Endothelial cell (in vitro differentiated cells): ENCODE data around the gene ZBP1. TPM values are rescaled to one million over a fixed set of nuclear protein-coding genes. Genes with fewer than 3 reads are reported as not detected.

Experiments
- DNase-seq: peaks from one replicate; pipeline ENCODE4 v3.0.0; 2021; ENCODE audit warnings: low spot score
- H3K27ac Mint-ChIP-seq: one replicate; pipeline ENCODE4 v1.8.0; 2021; ENCODE audit warnings: mixed read lengths, inconsistent platforms; ENCODE audit not compliant: unreplicated experiment
- H3K27me3 Mint-ChIP-seq: one replicate; pipeline ENCODE4 v1.8.0; 2021; ENCODE audit warnings: mild to moderate bottlenecking, moderate library complexity, mixed read lengths, inconsistent platforms; ENCODE audit not compliant: unreplicated experiment
- H3K36me3 Mint-ChIP-seq: one replicate; pipeline ENCODE4 v1.8.0; 2021; ENCODE audit warnings: mild to moderate bottlenecking, low read depth, mixed read lengths, inconsistent platforms; ENCODE audit not compliant: unreplicated experiment
- H3K4me1 Mint-ChIP-seq: one replicate; pipeline ENCODE4 v1.8.0; 2021; ENCODE audit warnings: mild to moderate bottlenecking, mixed read lengths, inconsistent platforms; ENCODE audit not compliant: unreplicated experiment
- H3K4me3 Mint-ChIP-seq: one replicate; pipeline ENCODE4 v1.8.0; 2021; ENCODE audit warnings: mild to moderate bottlenecking, mixed read lengths, inconsistent platforms; ENCODE audit not compliant: unreplicated experiment
- H3K9me3 Mint-ChIP-seq: one replicate; pipeline ENCODE4 v1.8.0; 2021; ENCODE audit warnings: mixed read lengths, inconsistent platforms; ENCODE audit not compliant: unreplicated experiment
- total RNA-seq: library from RNA; stranded (reverse); fragmentation: NEBNext Ultra II Directional; extraction: Animal tissue kit (Norgen Biotek cat#: 25700); gene quantifications from one replicate; pipeline ENCODE4 v1.2.1, GENCODE V29; 2021; ENCODE audit not compliant: unreplicated experiment
- TF ChIP-seq, protein P1 (sequence below): fragments of 200-600 bp; sonication (generic); IDR thresholded peaks from one replicate; pipeline ENCODE4 v1.5.0; 2021; ENCODE audit warnings: antibody characterized with exemption; ENCODE audit not compliant: unreplicated experiment

ZBP1 gene
- total RNA-seq, 1 donor from 2014 or later, result not detected

DNA sequence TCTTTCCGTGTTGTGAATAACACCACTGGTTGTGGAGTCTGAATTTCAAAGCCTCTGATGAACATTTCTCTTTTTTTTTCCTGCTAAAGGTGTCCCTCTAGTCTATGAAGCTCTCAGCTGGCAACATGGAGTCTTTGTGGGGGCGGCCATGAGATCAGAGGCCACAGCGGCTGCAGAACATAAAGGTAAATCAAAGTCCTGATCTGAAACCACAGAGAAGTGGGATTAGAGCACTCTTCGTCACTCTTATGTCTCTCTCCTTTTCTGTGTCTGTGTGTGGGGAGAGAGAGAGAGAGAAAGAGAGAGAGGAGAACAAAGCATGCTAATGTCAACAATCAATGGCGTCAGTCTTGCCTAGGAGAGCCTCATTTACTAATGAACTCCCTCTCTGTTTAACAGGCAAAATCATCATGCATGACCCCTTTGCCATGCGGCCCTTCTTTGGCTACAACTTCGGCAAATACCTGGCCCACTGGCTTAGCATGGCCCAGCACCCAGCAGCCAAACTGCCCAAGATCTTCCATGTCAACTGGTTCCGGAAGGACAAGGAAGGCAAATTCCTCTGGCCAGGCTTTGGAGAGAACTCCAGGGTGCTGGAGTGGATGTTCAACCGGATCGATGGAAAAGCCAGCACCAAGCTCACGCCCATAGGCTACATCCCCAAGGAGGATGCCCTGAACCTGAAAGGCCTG, 55.1 kb downstream of the ZBP1 start:
- Mint-ChIP-seq H3K36me3 (no peaks in the 10 kb centered on the region), H3K4me3 (no peak overlapping the region), H3K4me1 (no peaks in the 10 kb centered on the region), H3K27ac (no peak overlapping the region), H3K9me3 (no peaks in the 10 kb centered on the region), H3K27me3 (no peaks in the 10 kb centered on the region)
- DNase-seq, result no peak
- TF ChIP-seq, protein P1, sequence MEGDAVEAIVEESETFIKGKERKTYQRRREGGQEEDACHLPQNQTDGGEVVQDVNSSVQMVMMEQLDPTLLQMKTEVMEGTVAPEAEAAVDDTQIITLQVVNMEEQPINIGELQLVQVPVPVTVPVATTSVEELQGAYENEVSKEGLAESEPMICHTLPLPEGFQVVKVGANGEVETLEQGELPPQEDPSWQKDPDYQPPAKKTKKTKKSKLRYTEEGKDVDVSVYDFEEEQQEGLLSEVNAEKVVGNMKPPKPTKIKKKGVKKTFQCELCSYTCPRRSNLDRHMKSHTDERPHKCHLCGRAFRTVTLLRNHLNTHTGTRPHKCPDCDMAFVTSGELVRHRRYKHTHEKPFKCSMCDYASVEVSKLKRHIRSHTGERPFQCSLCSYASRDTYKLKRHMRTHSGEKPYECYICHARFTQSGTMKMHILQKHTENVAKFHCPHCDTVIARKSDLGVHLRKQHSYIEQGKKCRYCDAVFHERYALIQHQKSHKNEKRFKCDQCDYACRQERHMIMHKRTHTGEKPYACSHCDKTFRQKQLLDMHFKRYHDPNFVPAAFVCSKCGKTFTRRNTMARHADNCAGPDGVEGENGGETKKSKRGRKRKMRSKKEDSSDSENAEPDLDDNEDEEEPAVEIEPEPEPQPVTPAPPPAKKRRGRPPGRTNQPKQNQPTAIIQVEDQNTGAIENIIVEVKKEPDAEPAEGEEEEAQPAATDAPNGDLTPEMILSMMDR, result no peak

DNA sequence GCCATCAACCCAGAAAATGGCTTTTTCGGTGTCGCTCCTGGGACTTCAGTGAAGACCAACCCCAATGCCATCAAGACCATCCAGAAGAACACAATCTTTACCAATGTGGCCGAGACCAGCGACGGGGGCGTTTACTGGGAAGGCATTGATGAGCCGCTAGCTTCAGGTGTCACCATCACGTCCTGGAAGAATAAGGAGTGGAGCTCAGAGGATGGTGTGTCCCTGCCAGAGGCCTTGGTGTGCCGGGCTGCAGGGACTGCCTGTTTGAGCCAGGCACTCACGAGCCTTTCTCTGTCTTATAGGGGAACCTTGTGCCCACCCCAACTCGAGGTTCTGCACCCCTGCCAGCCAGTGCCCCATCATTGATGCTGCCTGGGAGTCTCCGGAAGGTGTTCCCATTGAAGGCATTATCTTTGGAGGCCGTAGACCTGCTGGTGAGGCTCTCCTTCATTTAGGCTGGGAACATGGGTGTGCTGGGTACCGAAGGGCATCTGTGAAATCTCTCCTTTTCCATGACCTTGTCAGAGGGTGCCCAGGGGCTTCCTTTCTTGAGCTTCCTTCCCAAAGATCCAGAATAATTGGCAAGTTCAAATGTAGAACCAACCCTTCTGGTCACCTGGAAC, 55.9 kb downstream of the ZBP1 start:
- no peaks in the 10 kb centered on the region for H3K27me3 Mint-ChIP-seq
- no peaks in the 10 kb centered on the region for H3K9me3 Mint-ChIP-seq
- TF ChIP-seq, protein P1, result no peak
- H3K36me3 Mint-ChIP-seq, result no peaks in the 10 kb centered on the region
- no peak overlapping the region for H3K27ac Mint-ChIP-seq
- no peak for DNase-seq
- H3K4me3 Mint-ChIP-seq, result no peak overlapping the region
- no peaks in the 10 kb centered on the region for H3K4me1 Mint-ChIP-seq

- Mint-ChIP-seq H3K4me1 (no peaks in the 10 kb centered on the region), H3K27me3 (no peaks in the 10 kb centered on the region), H3K4me3 (no peak overlapping the region), H3K9me3 (no peaks in the 10 kb centered on the region), H3K36me3 (no peaks in the 10 kb centered on the region), H3K27ac (no peak overlapping the region)
- TF ChIP-seq, protein P1, result no peak
- DNase-seq, result no peak
These were observed 56.7 kb downstream of the ZBP1 start for GRCh38 chr20:57563522-57563921.

GRCh38 chr20:57562541-57563465, 57.4 kb downstream of the ZBP1 start:
- no peaks in the 10 kb centered on the region for H3K36me3 Mint-ChIP-seq
- no peak for DNase-seq
- no peaks in the 10 kb centered on the region for H3K9me3 Mint-ChIP-seq
- no peaks in the 10 kb centered on the region for H3K4me1 Mint-ChIP-seq
- no peak overlapping the region for H3K4me3 Mint-ChIP-seq
- H3K27ac Mint-ChIP-seq, result no peak overlapping the region
- TF ChIP-seq, protein P1, result no peak
- H3K27me3 Mint-ChIP-seq, result no peaks in the 10 kb centered on the region
